OCI-LY1 (cell line): Measurements from ENCODE around the gene G6PD.
"Not testable (repeated sequence)": the region's sequence is repeated elsewhere in the genome, so short reads cannot be mapped to it uniquely, and the experiment has no call there.

Experiments
- H2AFZ ChIP-seq: fragments of 200-600 bp; sonication (generic), shearing (Covaris generic); 2 replicates; pipeline ENCODE4 v1.6.0; 2014; ENCODE audit warnings: antibody characterized with exemption, mild to moderate bottlenecking, low read length
- H3F3A ChIP-seq: fragments of 200-600 bp; sonication (generic), shearing (Covaris generic); 2 replicates; pipeline ENCODE4 v1.6.0; 2014; ENCODE audit warnings: mild to moderate bottlenecking, antibody characterized with exemption, low read length, moderate library complexity; ENCODE audit not compliant: insufficient read depth
- H3K27ac ChIP-seq: fragments of 200-600 bp; sonication (generic); 2 replicates; pipeline ENCODE4 v1.5.1; 2014; ENCODE audit warnings: low read length, mixed run types, mild to moderate bottlenecking, low read depth; ENCODE audit not compliant: poor library complexity, severe bottlenecking
- H3K27me3 ChIP-seq: fragments of 200-600 bp; sonication (generic); 2 replicates; pipeline ENCODE4 v1.6.0; 2014; ENCODE audit warnings: antibody characterized with exemption, mild to moderate bottlenecking, low read length, moderate library complexity; ENCODE audit not compliant: insufficient read depth
- H3K36me3 ChIP-seq: fragments of 200-600 bp; sonication (generic); 2 replicates; pipeline ENCODE4 v1.6.1; 2014; ENCODE audit warnings: mild to moderate bottlenecking, antibody characterized with exemption, low read length, moderate library complexity, mixed read lengths; ENCODE audit not compliant: insufficient read depth
- H3K4me1 ChIP-seq: fragments of 200-600 bp; sonication (generic); 2 replicates; pipeline ENCODE4 v1.5.1; 2014; ENCODE audit warnings: mild to moderate bottlenecking, low read length, moderate library complexity; ENCODE audit not compliant: insufficient read depth, severe bottlenecking
- H3K4me2 ChIP-seq: fragments of 200-600 bp; sonication (generic), shearing (Covaris generic); 2 replicates; pipeline ENCODE4 v1.6.1; 2014; ENCODE audit warnings: low read length
- H3K4me3 ChIP-seq: fragments of 200-600 bp; sonication (generic); 2 replicates; pipeline ENCODE4 v1.5.1; 2014; ENCODE audit warnings: low read length, low read depth, mild to moderate bottlenecking, mixed read lengths; ENCODE audit not compliant: poor library complexity, severe bottlenecking
- H3K79me2 ChIP-seq: fragments of 200-600 bp; shearing (Covaris generic); 2 replicates; pipeline ENCODE4 v1.6.1; 2016; ENCODE audit warnings: mixed run types, low read length, mixed read lengths; ENCODE audit not compliant: insufficient read depth
- H3K9ac ChIP-seq: fragments of 200-600 bp; sonication (generic), shearing (Covaris generic); 2 replicates; pipeline ENCODE4 v1.6.1; 2014; ENCODE audit warnings: mild to moderate bottlenecking, low read length, mixed read lengths
- H3K9me2 ChIP-seq: fragments of 200-600 bp; sonication (generic), shearing (Covaris generic); 2 replicates; pipeline ENCODE4 v1.6.1; 2014; ENCODE audit warnings: low read depth, mild to moderate bottlenecking, low read length, mixed read lengths
- H3K9me3 ChIP-seq: fragments of 200-600 bp; shearing (Covaris generic); 2 replicates; pipeline ENCODE4 v1.6.1; 2014; ENCODE audit warnings: low read length, mixed read lengths
- H4K20me1 ChIP-seq: fragments of 200-600 bp; sonication (generic), shearing (Covaris generic); 2 replicates; pipeline ENCODE4 v1.6.0; 2016; ENCODE audit warnings: mild to moderate bottlenecking, low read length; ENCODE audit not compliant: insufficient read depth

The G6PD gene

GRCh38 chrX:154573061-154573460, 26.4 kb upstream of the G6PD start:
- not testable (repeated sequence) for H3K79me2 ChIP-seq, H3K27me3 ChIP-seq, H3K36me3 ChIP-seq, H2AFZ ChIP-seq, H3F3A ChIP-seq, H4K20me1 ChIP-seq, H3K4me2 ChIP-seq, H3K4me1 ChIP-seq, H3K4me3 ChIP-seq, H3K9me2 ChIP-seq, H3K9ac ChIP-seq, H3K27ac ChIP-seq, H3K9me3 ChIP-seq

DNA sequence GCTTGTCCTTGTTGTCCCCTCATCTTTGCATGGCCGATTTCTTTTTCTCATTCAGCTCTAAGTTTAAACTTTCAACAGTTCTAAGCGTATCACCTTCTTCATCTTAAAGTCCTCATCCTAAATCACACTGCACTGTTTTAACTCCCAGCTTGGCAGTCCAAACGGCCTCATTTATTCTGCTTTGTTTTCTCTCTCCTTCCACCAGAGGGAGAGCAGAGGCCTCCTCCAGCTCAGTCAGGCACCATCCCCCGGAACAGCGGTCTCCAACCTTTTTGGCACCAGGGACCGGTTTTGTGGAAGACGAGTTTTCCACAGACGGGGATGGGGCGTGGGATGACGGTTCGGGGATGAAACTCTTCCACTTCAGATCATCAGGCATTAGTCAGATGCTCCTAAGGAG, 23.7 kb upstream of the G6PD start:
- H3K27me3 ChIP-seq, H4K20me1 ChIP-seq, H3F3A ChIP-seq, H3K9me2 ChIP-seq, H3K9me3 ChIP-seq, H3K9ac ChIP-seq, H3K27ac ChIP-seq, H3K4me1 ChIP-seq, H2AFZ ChIP-seq, H3K79me2 ChIP-seq, H3K4me2 ChIP-seq, H3K36me3 ChIP-seq, H3K4me3 ChIP-seq: not testable (repeated sequence)

- not testable (repeated sequence) for H3K4me2 ChIP-seq, H3K79me2 ChIP-seq, H3K27ac ChIP-seq, H3F3A ChIP-seq, H2AFZ ChIP-seq, H3K36me3 ChIP-seq, H3K4me1 ChIP-seq, H3K27me3 ChIP-seq, H3K9ac ChIP-seq, H3K4me3 ChIP-seq, H3K9me2 ChIP-seq, H3K9me3 ChIP-seq, H4K20me1 ChIP-seq
Observed at GRCh38 chrX:154562295-154562694, 15.6 kb upstream of the G6PD start.

DNA sequence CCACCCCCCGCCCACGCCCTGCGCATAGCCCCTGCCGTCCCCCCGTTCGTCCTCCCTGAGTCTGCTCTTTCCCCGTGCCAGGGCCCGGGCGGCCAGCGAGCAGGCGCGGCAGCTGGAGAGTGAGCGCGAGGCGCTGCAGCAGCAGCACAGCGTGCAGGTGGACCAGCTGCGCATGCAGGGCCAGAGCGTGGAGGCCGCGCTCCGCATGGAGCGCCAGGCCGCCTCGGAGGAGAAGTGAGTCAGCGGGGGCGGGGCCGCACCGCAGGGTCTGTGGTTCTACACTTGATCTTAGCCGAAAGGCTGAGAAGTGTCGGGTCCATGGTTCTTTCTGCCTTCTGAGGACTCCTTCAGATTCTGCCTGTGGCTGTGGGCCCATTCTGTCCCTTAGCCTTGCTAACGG, 13.7 kb upstream of the G6PD start:
- H3K27ac ChIP-seq, H3K4me3 ChIP-seq, H3K4me2 ChIP-seq, H3K9me2 ChIP-seq, H4K20me1 ChIP-seq, H3K9ac ChIP-seq, H3K4me1 ChIP-seq, H3K9me3 ChIP-seq, H3K36me3 ChIP-seq, H3F3A ChIP-seq, H3K79me2 ChIP-seq, H2AFZ ChIP-seq, H3K27me3 ChIP-seq: not testable (repeated sequence)

DNA sequence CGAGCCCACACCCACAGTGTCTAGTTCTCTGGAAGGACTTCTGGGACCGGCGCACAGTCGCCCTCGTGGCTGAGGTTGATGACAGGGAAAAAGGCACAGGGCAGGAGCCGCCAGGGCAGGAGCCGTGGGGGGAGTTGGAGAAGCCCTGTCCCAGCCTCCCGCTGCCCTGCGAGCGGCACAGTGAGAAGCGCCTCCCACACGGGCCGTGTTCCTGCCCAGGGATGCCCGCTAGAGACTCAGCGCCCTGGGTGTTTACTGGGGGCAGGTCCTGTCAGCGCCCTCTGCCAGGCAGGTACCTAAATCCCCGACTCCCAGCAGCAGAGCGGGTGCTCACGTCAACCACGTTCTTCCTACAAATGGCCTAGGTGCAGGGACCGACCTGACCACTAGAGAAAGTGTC, 12.2 kb upstream of the G6PD start:
- H3F3A ChIP-seq, H3K9me3 ChIP-seq, H3K36me3 ChIP-seq, H3K27me3 ChIP-seq, H3K4me2 ChIP-seq, H4K20me1 ChIP-seq, H3K4me1 ChIP-seq, H3K79me2 ChIP-seq, H3K9me2 ChIP-seq, H2AFZ ChIP-seq, H3K27ac ChIP-seq, H3K9ac ChIP-seq, H3K4me3 ChIP-seq: not testable (repeated sequence)

GRCh38 chrX:154558060-154558690, 11.5 kb upstream of the G6PD start:
- not testable (repeated sequence) for H3K9me2 ChIP-seq, H2AFZ ChIP-seq, H3K36me3 ChIP-seq, H3F3A ChIP-seq, H3K79me2 ChIP-seq, H3K4me2 ChIP-seq, H3K9ac ChIP-seq, H3K9me3 ChIP-seq, H3K4me3 ChIP-seq, H3K4me1 ChIP-seq, H3K27me3 ChIP-seq, H3K27ac ChIP-seq, H4K20me1 ChIP-seq

GRCh38 chrX:154552112-154552806, 5.6 kb upstream of the G6PD start:
- Histone ChIP-seq H3K4me1 (peaks cover 18% of the 10 kb centered on the region), H3K79me2 (peaks cover 17% of the 10 kb centered on the region)
- H3K27ac ChIP-seq, H3K9ac ChIP-seq, H2AFZ ChIP-seq, H3F3A ChIP-seq, H3K4me3 ChIP-seq, H3K27me3 ChIP-seq, H3K9me2 ChIP-seq, H4K20me1 ChIP-seq, H3K9me3 ChIP-seq, H3K4me2 ChIP-seq, H3K36me3 ChIP-seq: not testable (repeated sequence)
